ENCODE results near the gene NEDD4.
"Not testable (repeated sequence)": the region's sequence is repeated elsewhere in the genome, so short reads cannot be mapped to it uniquely, and the experiment has no call there.

Gene NEDD4

GRCh38 chr15:56006371-56006770 is 13.0 kb upstream of the NEDD4 start:
- in situ Hi-C loops (cut with MboI; ENCODE audit: low sequenced_read_pairs) = not testable (repeated sequence)

GRCh38 chr15:56004281-56004680 is 10.9 kb upstream of the NEDD4 start:
- in situ Hi-C loops (cut with MboI; ENCODE audit: low sequenced_read_pairs) = not testable (repeated sequence)

GRCh38 chr15:56003777-56004176 is 10.4 kb upstream of the NEDD4 start:
- in situ Hi-C loops (cut with MboI; ENCODE audit: low sequenced_read_pairs) = not testable (repeated sequence)

- in situ Hi-C loops (cut with MboI; ENCODE audit: low sequenced_read_pairs) = not testable (repeated sequence)
Observed at GRCh38 chr15:56003277-56003676, 9.9 kb upstream of the NEDD4 start.

GRCh38 chr15:56001471-56002078 is 8.2 kb upstream of the NEDD4 start:
- in situ Hi-C loops (cut with MboI; ENCODE audit: low sequenced_read_pairs) = no loop called here

- in situ Hi-C loops (cut with MboI; ENCODE audit: low sequenced_read_pairs) = no loop called here
Observed at GRCh38 chr15:55999658-56000057, 6.2 kb upstream of the NEDD4 start.

- in situ Hi-C loops (cut with MboI; ENCODE audit: low sequenced_read_pairs) = no loop called here
Observed at GRCh38 chr15:55998478-55998877, 5.1 kb upstream of the NEDD4 start.

GRCh38 chr15:55993804-55994560 is 570 bp upstream of the NEDD4 start:
- in situ Hi-C loops (cut with MboI; ENCODE audit: low sequenced_read_pairs) = no loop called here

GRCh38 chr15:55992769-55993110 is 672 bp downstream of the NEDD4 start:
- in situ Hi-C loops (cut with MboI; ENCODE audit: low sequenced_read_pairs) = no loop called here

GRCh38 chr15:55991802-55992768 is 1.3 kb downstream of the NEDD4 start:
- in situ Hi-C loops (cut with MboI; ENCODE audit: low sequenced_read_pairs) = no loop called here

GRCh38 chr15:55990998-55991397 is 2.4 kb downstream of the NEDD4 start:
- in situ Hi-C loops (cut with MboI; ENCODE audit: low sequenced_read_pairs) = no loop called here

GRCh38 chr15:55990516-55990915 is 2.9 kb downstream of the NEDD4 start:
- in situ Hi-C loops (cut with MboI; ENCODE audit: low sequenced_read_pairs) = no loop called here

- in situ Hi-C loops (cut with MboI; ENCODE audit: low sequenced_read_pairs) = no loop called here
Observed at GRCh38 chr15:55989383-55989782, 4.0 kb downstream of the NEDD4 start.

- in situ Hi-C loops (cut with MboI; ENCODE audit: low sequenced_read_pairs) = no loop called here
Observed at GRCh38 chr15:55981582-55982249, 11.7 kb downstream of the NEDD4 start.

GRCh38 chr15:55980511-55980910 is 12.9 kb downstream of the NEDD4 start:
- in situ Hi-C loops (cut with MboI; ENCODE audit: low sequenced_read_pairs) = no loop called here

GRCh38 chr15:55977231-55977630 is 16.2 kb downstream of the NEDD4 start:
- in situ Hi-C loops (cut with MboI; ENCODE audit: low sequenced_read_pairs) = no loop called here

GRCh38 chr15:55970286-55970685 is 23.1 kb downstream of the NEDD4 start:
- in situ Hi-C loops (cut with MboI; ENCODE audit: low sequenced_read_pairs) = no loop called here

- in situ Hi-C loops (cut with MboI; ENCODE audit: low sequenced_read_pairs) = no loop called here
Observed at GRCh38 chr15:55969582-55969981, 23.8 kb downstream of the NEDD4 start.

GRCh38 chr15:55968923-55969322 is 24.5 kb downstream of the NEDD4 start:
- in situ Hi-C loops (cut with MboI; ENCODE audit: low sequenced_read_pairs) = no loop called here

GRCh38 chr15:55965091-55965490 is 28.3 kb downstream of the NEDD4 start:
- in situ Hi-C loops (cut with MboI; ENCODE audit: low sequenced_read_pairs) = no loop called here

GRCh38 chr15:55960946-55961345 is 32.5 kb downstream of the NEDD4 start:
- in situ Hi-C loops (cut with MboI; ENCODE audit: low sequenced_read_pairs) = no loop called here

Data from HL-60/S4 (cell line).